BLaER1 treated with 17β-estradiol and CSF1 and Interleukin-3, amounts not matched to agents 10 nM and 100 nM (cell line): Measurements from ENCODE around the gene RPLP2.

Experiments used
- H3K27ac ChIP-seq, 11 experiments: shearing (Covaris generic); formaldehyde crosslinking; 2 replicates each; pipeline ENCODE4 v1.8.1; 2022
- H3K27me3 ChIP-seq, 11 experiments: shearing (Covaris generic); formaldehyde crosslinking; 2 replicates each; pipeline ENCODE4 v1.8.1; 2022
- H3K36me3 ChIP-seq, 11 experiments: shearing (Covaris generic); formaldehyde crosslinking; 2 replicates each; pipeline ENCODE4 v1.8.1; 2022
- H3K4me1 ChIP-seq, 10 experiments: shearing (Covaris generic); formaldehyde crosslinking; 2 replicates each; pipeline ENCODE4 v1.8.1; 2022
- H3K4me2 ChIP-seq, 11 experiments: shearing (Covaris generic); formaldehyde crosslinking; 2 replicates each; pipeline ENCODE4 v1.8.1; 2022
- H3K4me3 ChIP-seq, 10 experiments: shearing (Covaris generic); formaldehyde crosslinking; 2 replicates each; pipeline ENCODE4 v1.8.1; 2022
- H3K9ac ChIP-seq, 11 experiments: shearing (Covaris generic); formaldehyde crosslinking; 2 replicates each; pipeline ENCODE4 v1.8.1; 2022
- H3K9me3 ChIP-seq, 11 experiments: shearing (Covaris generic); formaldehyde crosslinking; replicated peaks in 1 of 11; 2 replicates each; pipeline ENCODE4 v1.8.1; 2022
- H4K20me1 ChIP-seq, 11 experiments: shearing (Covaris generic); formaldehyde crosslinking; 2 replicates each; pipeline ENCODE4 v1.8.1; 2022
- Cebpa-rat ChIP-seq, 11 experiments: shearing (Covaris generic); IDR thresholded peaks; 2 replicates each; pipeline ENCODE4 v1.8.1; 2022

RPLP2 gene

GRCh38 chr11:787084-787675 lies 22.6 kb upstream of the RPLP2 start:
- Histone ChIP-seq H3K36me3 (peaks cover 6 to 35% (median 16%) of the 10 kb centered on the region in 11 experiments; a peak in 21 of 22 replicates), H3K27ac (no peak overlapping the region), H3K4me3 (no peak overlapping the region), H3K27me3 (no peaks in the 10 kb centered on the region), H3K9me3 (no peaks in the 10 kb centered on the region), H4K20me1 (peaks cover 0 to 86% (median 34%) of the 10 kb centered on the region in 11 experiments; a peak in 15 of 22 replicates), H3K4me1 (peaks cover 11 to 75% (median 53%) of the 10 kb centered on the region in 10 experiments), H3K4me2 (peak overlapping the region; percentile 15 to 64 (median 50); a peak in 13 of 22 replicates), H3K9ac (0 out of 22 replicates have a peak overlapping the region, but pooled peaks of 5 of the 11 experiments have one; percentile 9 to 26 (median 19))
- TF ChIP-seq Cebpa-rat (IDR thresholded peaks at IDR 0.05), result no peak

DNA sequence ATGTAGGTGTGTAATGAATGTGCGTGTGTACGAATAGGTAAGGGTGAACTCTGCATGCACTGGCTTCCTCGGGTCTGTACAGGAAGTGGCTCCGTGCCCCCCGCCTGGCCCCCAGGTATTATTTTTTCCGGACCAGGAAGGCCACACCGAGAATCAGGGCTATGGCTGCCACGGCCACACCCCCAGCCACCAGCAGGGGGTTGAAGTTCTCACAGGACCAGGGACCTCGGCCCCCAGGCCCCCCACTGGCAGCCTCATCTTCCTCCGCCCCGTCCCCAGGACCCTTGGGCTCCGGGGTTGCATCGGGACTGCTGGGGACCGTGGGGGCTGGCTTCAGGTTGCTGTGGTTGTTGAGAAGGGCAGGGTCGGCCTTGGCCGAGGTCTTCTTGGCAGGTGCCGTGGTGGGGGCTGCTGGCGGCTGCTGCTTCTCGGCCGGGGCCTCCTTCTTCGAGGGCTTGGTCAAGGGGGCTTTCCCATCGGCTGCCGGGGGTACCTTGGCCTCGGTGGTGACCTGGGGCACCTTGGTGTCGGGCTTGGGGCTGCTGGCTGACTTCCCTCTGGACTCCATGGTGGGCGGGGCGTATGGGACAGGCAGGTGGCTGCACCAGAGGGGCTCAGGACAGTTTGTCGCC lies 21.6 kb upstream of the RPLP2 start:
- Histone ChIP-seq H3K4me3 (no peak overlapping the region), H3K36me3 (peaks cover 9 to 35% (median 22%) of the 10 kb centered on the region in 11 experiments; a peak in 21 of 22 replicates), H3K27me3 (no peaks in the 10 kb centered on the region), H3K9me3 (no peaks in the 10 kb centered on the region), H3K4me1 (peaks cover 4 to 65% (median 44%) of the 10 kb centered on the region in 10 experiments; a peak in 19 of 20 replicates), H4K20me1 (peaks cover 0 to 83% (median 34%) of the 10 kb centered on the region in 11 experiments; a peak in 13 of 22 replicates), H3K4me2 (peak overlapping the region; percentile 15 to 64 (median 50)), H3K9ac (peak overlapping the region in 7 of 11 experiments; percentile 9 to 26 (median 23); a peak in 6 of 22 replicates), H3K27ac (no peak overlapping the region)
- TF ChIP-seq Cebpa-rat (IDR thresholded peaks at IDR 0.05), result no peak

GRCh38 chr11:788953-789940 lies 20.5 kb upstream of the RPLP2 start:
- Histone ChIP-seq H3K36me3 (peaks cover 13 to 35% (median 31%) of the 10 kb centered on the region in 11 experiments; a peak in 20 of 22 replicates), H4K20me1 (peaks cover 0 to 84% (median 43%) of the 10 kb centered on the region in 11 experiments; a peak in 14 of 22 replicates), H3K27me3 (no peaks in the 10 kb centered on the region), H3K9ac (peak overlapping the region in 4 of 11 experiments; percentile 9 to 40 (median 28); a peak in 7 of 22 replicates), H3K4me2 (peak overlapping the region in 9 of 11 experiments; percentile 22 to 64 (median 50); a peak in 13 of 22 replicates), H3K4me1 (peaks cover 6 to 56% (median 40%) of the 10 kb centered on the region in 10 experiments; a peak in 19 of 20 replicates), H3K4me3 (no peak overlapping the region), H3K9me3 (no peaks in the 10 kb centered on the region), H3K27ac (peak overlapping the region in 4 of 11 experiments; percentile 28 to 42 (median 38); a peak in 5 of 22 replicates)
- no peak for TF ChIP-seq Cebpa-rat (IDR thresholded peaks at IDR 0.05)

- Histone ChIP-seq H3K4me2 (peak within 1 kb of the TSS in 9 of 11 experiments; percentile 22 to 64 (median 45); a peak in 13 of 22 replicates), H3K9ac (peak within 1 kb of the TSS in 6 of 11 experiments; percentile 9 to 40 (median 28); a peak in 8 of 22 replicates), H3K4me3 (no peak within 1 kb of the TSS), H3K27me3 (no peaks in the 10 kb centered on the region), H3K27ac (peak within 1 kb of the TSS in 4 of 11 experiments; percentile 28 to 42 (median 38); a peak in 5 of 22 replicates), H3K4me1 (peaks cover 12 to 56% (median 43%) of the 10 kb centered on the region in 10 experiments), H3K9me3 (no peaks in the 10 kb centered on the region), H3K36me3 (peaks cover 13 to 42% (median 35%) of the 10 kb centered on the region in 11 experiments; a peak in 20 of 22 replicates), H4K20me1 (peaks cover 0 to 83% (median 49%) of the 10 kb centered on the region in 11 experiments; a peak in 14 of 22 replicates)
- TF ChIP-seq Cebpa-rat (IDR thresholded peaks at IDR 0.05), result no peak
Measured at GRCh38 chr11:789943-790342, 19.8 kb upstream of the RPLP2 start, which contains the start of gene CEND1. Gene CEND1, minus strand, starts transcription at chr11:790090. Its CDS starts 1,514 bp downstream, at chr11:788576.

- no peak for TF ChIP-seq Cebpa-rat (IDR thresholded peaks at IDR 0.05)
- no peak overlapping the region for H3K4me3 ChIP-seq
- no peak overlapping the region for H3K27ac ChIP-seq
- H4K20me1 ChIP-seq, result peaks cover 0 to 90% (median 58%) of the 10 kb centered on the region in 11 experiments; a peak in 15 of 22 replicates
- no peaks in the 10 kb centered on the region for H3K27me3 ChIP-seq
- no peak overlapping the region for H3K4me2 ChIP-seq
- peak overlapping the region in 4 of 11 experiments; percentile 9 to 35 (median 16); a peak in 2 of 22 replicates for H3K9ac ChIP-seq
- H3K4me1 ChIP-seq, result peaks cover 18 to 60% (median 50%) of the 10 kb centered on the region in 10 experiments
- no peaks in the 10 kb centered on the region for H3K9me3 ChIP-seq
- peaks cover 13 to 42% (median 35%) of the 10 kb centered on the region in 11 experiments; a peak in 20 of 22 replicates for H3K36me3 ChIP-seq
Measured at GRCh38 chr11:790721-791564, 18.8 kb upstream of the RPLP2 start.

DNA sequence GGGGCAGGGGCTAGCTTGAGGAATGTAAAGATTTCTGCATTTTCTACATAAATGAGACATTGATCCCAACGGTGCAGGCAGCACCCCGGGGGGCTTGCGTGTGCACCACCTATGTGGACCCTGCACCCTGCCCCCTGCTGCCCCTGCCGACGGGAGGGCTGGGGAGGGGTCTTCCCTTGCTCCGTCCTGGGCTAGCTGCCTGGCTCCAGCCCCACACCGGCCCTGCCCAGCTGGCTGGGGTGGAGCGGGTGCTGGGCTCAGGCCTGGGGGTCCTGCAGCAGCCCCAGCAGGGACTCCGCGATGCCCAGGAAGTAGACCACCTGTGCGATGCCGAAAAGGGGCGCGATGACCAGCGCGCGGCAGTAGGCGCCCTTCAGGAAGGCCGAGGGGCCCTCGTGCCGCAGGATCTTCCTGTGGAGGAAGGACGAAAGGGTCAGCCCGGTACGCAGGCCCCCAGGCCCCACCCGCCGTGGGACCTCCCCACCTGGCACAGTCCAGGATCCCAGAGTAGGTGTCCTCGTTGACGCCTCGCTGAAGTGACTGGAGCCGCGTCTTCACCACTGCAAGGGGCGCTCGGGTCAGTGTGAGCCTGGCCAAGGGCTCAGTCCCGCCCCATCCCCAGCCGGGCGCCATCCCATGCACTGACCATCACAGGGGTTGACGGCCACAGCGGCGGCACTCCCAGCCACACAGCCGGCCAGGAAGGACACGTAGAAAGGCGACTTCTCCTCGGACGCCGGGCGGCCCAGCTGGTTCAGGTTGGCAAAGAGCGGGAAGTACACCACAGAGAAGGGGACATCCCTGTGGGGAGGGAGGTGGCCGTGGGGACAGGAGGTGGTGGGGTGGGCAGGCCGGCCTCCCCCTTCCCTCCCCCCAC lies 17.9 kb upstream of the RPLP2 start:
- H3K4me2 ChIP-seq, result no peak overlapping the region
- no peak for TF ChIP-seq Cebpa-rat (IDR thresholded peaks at IDR 0.05)
- H3K27me3 ChIP-seq, result no peaks in the 10 kb centered on the region
- no peak overlapping the region for H3K27ac ChIP-seq
- H3K9ac ChIP-seq, result no peak overlapping the region; a peak in 1 of 22 replicates
- H3K9me3 ChIP-seq, result no peaks in the 10 kb centered on the region
- peaks cover 13 to 42% (median 35%) of the 10 kb centered on the region in 11 experiments; a peak in 20 of 22 replicates for H3K36me3 ChIP-seq
- H4K20me1 ChIP-seq, result peaks cover 0 to 87% (median 60%) of the 10 kb centered on the region in 11 experiments; a peak in 18 of 22 replicates
- no peak overlapping the region for H3K4me3 ChIP-seq
- peaks cover 25 to 60% (median 49%) of the 10 kb centered on the region in 10 experiments for H3K4me1 ChIP-seq

DNA sequence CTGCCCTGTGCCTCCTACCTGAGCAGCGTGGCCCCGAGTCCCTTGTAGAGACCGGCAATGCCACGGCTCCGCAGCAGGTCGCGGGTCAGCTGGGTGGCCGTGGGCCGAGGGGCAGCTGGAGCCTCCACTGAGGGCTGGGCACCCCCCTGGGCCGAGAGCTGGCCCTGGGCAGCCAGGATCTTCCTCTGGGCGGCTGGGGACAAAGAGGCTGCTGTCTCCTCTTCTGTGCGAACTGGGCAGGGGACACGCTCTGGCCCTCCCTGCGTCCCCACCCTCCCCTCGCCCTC lies 17.3 kb upstream of the RPLP2 start:
- TF ChIP-seq Cebpa-rat (IDR thresholded peaks at IDR 0.05), result no peak
- H3K27ac ChIP-seq, result no peak overlapping the region
- H3K4me1 ChIP-seq, result peaks cover 26 to 58% (median 51%) of the 10 kb centered on the region in 10 experiments
- H3K4me3 ChIP-seq, result no peak overlapping the region
- H3K36me3 ChIP-seq, result peaks cover 13 to 42% (median 35%) of the 10 kb centered on the region in 11 experiments; a peak in 20 of 22 replicates
- H3K9me3 ChIP-seq, result no peaks in the 10 kb centered on the region
- no peaks in the 10 kb centered on the region for H3K27me3 ChIP-seq
- peaks cover 0 to 87% (median 59%) of the 10 kb centered on the region in 11 experiments; a peak in 18 of 22 replicates for H4K20me1 ChIP-seq
- H3K9ac ChIP-seq, result no peak overlapping the region
- no peak overlapping the region for H3K4me2 ChIP-seq
